HT1080 (cell line): ENCODE data around the gene LILRA6. TPM values are rescaled to one million over a fixed set of nuclear protein-coding genes. Genes with fewer than 3 reads are reported as not detected.
A peak's percentile ranks its signal among the peaks of the same experiment; 100 is the strongest.
"Not testable (repeated sequence)": the region's sequence is repeated elsewhere in the genome, so short reads cannot be mapped to it uniquely, and the experiment has no call there.

Experiments used
- DNase-seq: peaks from one replicate; pipeline ENCODE4 v3.0.0-alpha.2; 2015; ENCODE audit warnings: low read depth
- total RNA-seq: library from RNA; depleted of rRNA; stranded (reverse); fragments of >200 nt; shearing (Covaris generic); gene quantifications from 2 replicates; pipeline ENCODE4 v1.2.3, GENCODE V29; 2014

LILRA6 gene
- total RNA-seq, 1 experiment from 2014 or later, result not detected

GRCh38 chr19:54207983-54208783 is 34.4 kb downstream of the LILRA6 start:
- DNase-seq, result peak; percentile 70

- no peak for DNase-seq
These were observed 35.0 kb downstream of the LILRA6 start for GRCh38 chr19:54207676-54207982.

GRCh38 chr19:54207193-54207592 is 35.4 kb downstream of the LILRA6 start:
- not testable (repeated sequence) for DNase-seq

- DNase-seq, result no peak
These were observed 35.8 kb downstream of the LILRA6 start for GRCh38 chr19:54206831-54207177.

- DNase-seq, result no peak
These were observed 36.4 kb downstream of the LILRA6 start for GRCh38 chr19:54206030-54206830.

- no peak for DNase-seq
These were observed 37.7 kb downstream of the LILRA6 start for GRCh38 chr19:54204767-54205468.

- DNase-seq, result no peak
These were observed 39.4 kb downstream of the LILRA6 start for GRCh38 chr19:54203151-54203611.

GRCh38 chr19:54201980-54202379 is 40.6 kb downstream of the LILRA6 start:
- DNase-seq, result no peak

- DNase-seq, result no peak
These were observed 41.4 kb downstream of the LILRA6 start for GRCh38 chr19:54201172-54201701.

GRCh38 chr19:54199401-54199800 is 43.2 kb downstream of the LILRA6 start:
- DNase-seq, result no peak

GRCh38 chr19:54197121-54197520 is 45.5 kb downstream of the LILRA6 start:
- no peak for DNase-seq

- no peak for DNase-seq
These were observed 46.1 kb downstream of the LILRA6 start for GRCh38 chr19:54196536-54196935.

- DNase-seq, result not testable (repeated sequence)
These were observed 48.1 kb downstream of the LILRA6 start for GRCh38 chr19:54194463-54194862.

- DNase-seq, result no peak
These were observed 49.6 kb downstream of the LILRA6 start for GRCh38 chr19:54193011-54193410.

GRCh38 chr19:54191811-54192453 is 50.7 kb downstream of the LILRA6 start:
- no peak for DNase-seq

GRCh38 chr19:54191011-54191810 is 51.4 kb downstream of the LILRA6 start, which contains the start of gene TSEN34:
TSEN34 (plus strand) TSS chr19:54191308; CDS start chr19:54191365, 57 bp downstream.
- DNase-seq, result no peak

GRCh38 chr19:54190503-54191010 is 52.0 kb downstream of the LILRA6 start:
- DNase-seq, result peak; percentile 99

- DNase-seq, result peak; percentile 100
These were observed 52.7 kb downstream of the LILRA6 start for GRCh38 chr19:54189735-54190502.

- no peak for DNase-seq
These were observed 53.4 kb downstream of the LILRA6 start, which contains the start of gene MBOAT7 for GRCh38 chr19:54189145-54189734. MBOAT7 (minus strand) TSS chr19:54189580; CDS start chr19:54188508, 1,072 bp downstream.
